ENCODE measurements around the gene TRPV2.

GRCh38 chr17:16464303-16465051 lies 49.1 kb downstream of the TRPV2 start:
- TF ChIP-seq PATZ1 (CRISPR knock-in tag; IDR thresholded peaks at IDR 0.05; ENCODE audit: borderline replicate concordance) (no peak), ZFP30 (CRISPR knock-in tag; IDR thresholded peaks at IDR 0.05) (no peak), PPARA (CRISPR knock-in tag; IDR thresholded peaks at IDR 0.05; ENCODE audit: borderline replicate concordance) (no peak), CREB5 (CRISPR knock-in tag; IDR thresholded peaks at IDR 0.05; ENCODE audit: low read depth) (no peak), TOX (CRISPR knock-in tag; IDR thresholded peaks at IDR 0.05; ENCODE audit: borderline replicate concordance) (no peak), GLIS3 (CRISPR knock-in tag; IDR thresholded peaks at IDR 0.05) (no peak)
